ENCODE data around the gene NLGN1. TPM values are rescaled to one million over a fixed set of nuclear protein-coding genes. Genes with fewer than 3 reads are reported as not detected.

NLGN1 gene
- total RNA-seq, 1 donor, result 6.1 TPM

DNA sequence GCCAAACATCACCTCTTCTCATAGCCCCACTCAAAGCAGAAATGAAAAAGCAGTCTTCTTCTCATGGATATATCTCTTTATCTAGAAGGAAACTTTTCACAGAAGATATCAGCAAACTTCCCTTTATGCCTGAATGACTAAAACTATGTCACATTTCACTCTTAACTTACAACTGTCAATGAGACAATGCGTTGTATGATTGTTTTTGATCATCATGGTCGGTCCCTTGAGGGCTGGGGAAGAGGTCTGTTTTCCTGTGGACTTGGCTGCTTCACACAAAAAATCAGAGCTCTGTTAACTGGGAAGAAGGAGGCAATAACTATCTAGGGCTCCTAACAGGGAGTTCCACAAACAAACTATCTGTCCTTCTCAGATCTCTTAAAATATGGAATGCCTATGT, 5.1 kb downstream of the NLGN1 start:
- DNase-seq (ENCODE audit: low read depth), result no peak
- TF ChIP-seq, protein P1, sequence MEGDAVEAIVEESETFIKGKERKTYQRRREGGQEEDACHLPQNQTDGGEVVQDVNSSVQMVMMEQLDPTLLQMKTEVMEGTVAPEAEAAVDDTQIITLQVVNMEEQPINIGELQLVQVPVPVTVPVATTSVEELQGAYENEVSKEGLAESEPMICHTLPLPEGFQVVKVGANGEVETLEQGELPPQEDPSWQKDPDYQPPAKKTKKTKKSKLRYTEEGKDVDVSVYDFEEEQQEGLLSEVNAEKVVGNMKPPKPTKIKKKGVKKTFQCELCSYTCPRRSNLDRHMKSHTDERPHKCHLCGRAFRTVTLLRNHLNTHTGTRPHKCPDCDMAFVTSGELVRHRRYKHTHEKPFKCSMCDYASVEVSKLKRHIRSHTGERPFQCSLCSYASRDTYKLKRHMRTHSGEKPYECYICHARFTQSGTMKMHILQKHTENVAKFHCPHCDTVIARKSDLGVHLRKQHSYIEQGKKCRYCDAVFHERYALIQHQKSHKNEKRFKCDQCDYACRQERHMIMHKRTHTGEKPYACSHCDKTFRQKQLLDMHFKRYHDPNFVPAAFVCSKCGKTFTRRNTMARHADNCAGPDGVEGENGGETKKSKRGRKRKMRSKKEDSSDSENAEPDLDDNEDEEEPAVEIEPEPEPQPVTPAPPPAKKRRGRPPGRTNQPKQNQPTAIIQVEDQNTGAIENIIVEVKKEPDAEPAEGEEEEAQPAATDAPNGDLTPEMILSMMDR (IDR thresholded peaks at IDR 0.05; ENCODE audit: insufficient read depth, low read length), result no peak

DNA sequence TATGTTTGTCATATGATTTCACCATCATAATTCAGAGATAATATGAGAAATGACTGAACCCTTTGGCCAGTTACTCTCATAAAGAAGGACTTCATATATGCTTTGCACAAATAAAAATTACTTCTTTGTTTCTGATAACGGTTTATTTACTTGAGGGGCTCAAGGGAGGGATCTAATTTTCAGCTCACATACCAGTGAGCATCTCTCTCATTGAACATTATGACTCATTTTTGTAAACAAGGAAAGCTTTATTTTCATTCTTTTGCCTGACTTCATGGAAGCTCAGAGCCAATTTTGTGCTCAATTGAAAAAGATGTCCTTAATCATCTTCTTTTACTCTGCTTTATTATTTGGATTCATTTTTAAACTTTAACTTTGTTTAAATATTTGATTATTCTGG, 5.8 kb downstream of the NLGN1 start:
- H3K4me3 ChIP-seq (ENCODE audit: low read depth, low read length), result no peak overlapping the region
- TF ChIP-seq, protein P1 (IDR thresholded peaks at IDR 0.05; ENCODE audit: insufficient read depth, low read length), result no peak
- no peak for DNase-seq (ENCODE audit: low read depth)

More for the DNA sequence above, 5.1 kb downstream of the NLGN1 start:
- no peak overlapping the region for H3K4me3 ChIP-seq (ENCODE audit: low read depth, low read length)

DNA sequence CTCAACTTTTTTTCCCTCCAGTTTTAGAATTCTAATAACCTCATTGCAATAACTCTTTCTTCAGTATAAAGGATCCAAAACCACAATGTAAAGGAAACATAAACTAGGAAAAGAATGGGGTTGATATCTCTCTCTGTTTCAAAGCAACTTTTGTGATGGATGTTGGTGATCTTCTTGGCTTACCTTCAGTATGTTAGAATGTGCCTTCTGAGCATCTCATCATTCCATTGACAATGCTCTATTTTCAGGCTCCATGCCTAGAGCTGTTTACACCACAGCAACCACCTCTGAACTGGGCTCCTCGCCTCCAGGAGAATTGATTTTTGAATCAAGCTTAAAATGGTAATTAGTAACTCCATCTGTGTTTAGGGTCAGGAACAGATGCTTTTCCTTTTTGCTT, 6.6 kb downstream of the NLGN1 start:
- TF ChIP-seq, protein P1 (IDR thresholded peaks at IDR 0.05; ENCODE audit: insufficient read depth, low read length), result no peak
- DNase-seq (ENCODE audit: low read depth), result no peak
- H3K4me3 ChIP-seq (ENCODE audit: low read depth, low read length), result no peak overlapping the region

DNA sequence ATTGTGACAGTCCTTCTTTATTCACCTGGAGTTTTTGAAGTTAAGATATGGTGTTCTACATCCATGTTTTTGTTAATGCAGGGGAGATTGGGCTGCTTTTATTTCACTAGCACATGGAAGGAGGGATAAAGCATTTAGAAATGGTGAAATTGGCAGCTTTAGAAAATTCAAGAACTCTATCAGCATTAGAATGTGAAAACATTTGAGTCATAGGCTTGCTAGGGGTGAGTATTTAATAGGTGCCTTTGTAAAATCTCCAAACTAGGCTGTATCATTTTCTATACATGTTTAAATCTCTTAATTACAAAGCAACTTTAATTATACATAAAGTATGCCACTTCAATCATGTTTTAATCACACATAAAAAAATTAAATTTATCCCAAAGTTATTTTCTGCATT, 12.9 kb downstream of the NLGN1 start:
- TF ChIP-seq, protein P1 (IDR thresholded peaks at IDR 0.05; ENCODE audit: insufficient read depth, low read length), result no peak
- no peak overlapping the region for H3K4me3 ChIP-seq (ENCODE audit: low read depth, low read length)
- no peak for DNase-seq (ENCODE audit: low read depth)

DNA sequence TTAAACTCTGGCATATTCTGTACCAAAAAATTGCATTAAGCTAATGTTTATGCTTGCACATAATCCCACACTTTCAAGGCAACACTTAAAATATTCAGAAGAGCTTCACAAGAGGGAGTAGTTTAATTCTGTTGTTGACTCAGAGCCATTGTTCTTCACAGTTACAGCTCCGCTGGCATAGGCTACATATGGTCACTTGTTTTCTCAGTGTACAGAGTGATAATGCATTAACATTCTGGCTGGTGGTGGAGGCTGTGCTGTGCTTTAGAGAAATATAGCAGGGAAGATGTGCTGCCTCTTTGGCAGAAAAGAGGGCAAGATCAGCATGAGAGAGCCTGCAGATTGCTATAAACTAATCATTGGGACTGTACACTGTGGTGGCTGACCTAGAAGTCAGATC, 13.3 kb downstream of the NLGN1 start:
- TF ChIP-seq, protein P1 (IDR thresholded peaks at IDR 0.05; ENCODE audit: insufficient read depth, low read length), result no peak
- no peak overlapping the region for H3K4me3 ChIP-seq (ENCODE audit: low read depth, low read length)
- peak; percentile 2 for DNase-seq (ENCODE audit: low read depth)

DNA sequence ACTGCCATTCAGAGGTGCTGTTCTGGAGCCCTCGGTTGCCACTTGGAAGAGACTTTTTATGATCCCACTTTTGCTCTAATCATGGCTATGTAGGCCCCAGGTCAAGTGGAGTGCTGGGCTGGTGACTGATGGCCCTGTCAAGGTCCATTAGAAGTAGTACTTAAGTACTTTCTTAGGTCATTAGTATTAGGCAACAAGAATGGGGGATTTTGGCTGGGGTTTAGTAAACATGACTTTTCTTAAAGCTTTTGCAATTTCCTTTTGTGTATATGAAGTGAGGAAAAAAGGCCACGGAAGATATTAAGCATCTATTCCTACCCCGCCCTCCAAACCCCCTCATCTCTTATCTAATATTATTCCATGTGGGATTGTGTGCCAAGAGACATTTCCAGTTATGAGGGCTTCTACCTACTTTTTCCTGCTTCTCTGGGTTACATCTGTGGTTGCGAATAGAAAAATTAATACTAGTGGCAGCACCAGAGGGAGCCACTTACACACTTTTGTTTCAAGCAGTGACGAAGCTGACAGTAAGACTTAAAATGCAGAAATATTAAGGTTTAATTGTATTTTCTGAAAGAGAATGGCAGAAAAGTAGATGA, 13.9 kb downstream of the NLGN1 start:
- peak; percentile 53 for DNase-seq (ENCODE audit: low read depth)
- H3K4me3 ChIP-seq (ENCODE audit: low read depth, low read length), result no peak overlapping the region
- TF ChIP-seq, protein P1 (IDR thresholded peaks at IDR 0.05; ENCODE audit: insufficient read depth, low read length), result peak; percentile 41

DNA sequence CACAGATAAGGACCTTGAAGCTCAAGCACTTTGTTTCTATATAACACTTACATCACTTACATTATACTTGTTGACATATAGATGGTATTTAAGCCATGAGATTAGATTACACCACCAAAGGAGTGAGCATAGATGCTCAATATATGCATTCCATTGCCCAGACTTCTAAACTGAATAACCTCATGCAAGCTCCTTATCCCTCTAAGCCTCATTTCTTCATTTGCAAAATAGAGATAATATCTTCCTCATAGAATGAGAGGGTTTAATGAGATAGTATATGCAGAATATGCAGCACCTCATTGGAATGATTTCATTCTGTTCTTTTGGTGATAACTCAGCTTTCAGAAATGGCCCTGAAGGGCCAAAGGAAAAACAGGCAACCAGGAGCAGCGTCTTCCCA, 18.5 kb downstream of the NLGN1 start:
- DNase-seq (ENCODE audit: low read depth), result no peak

More for the DNA sequence above, 18.5 kb downstream of the NLGN1 start:
- TF ChIP-seq, protein P1 (IDR thresholded peaks at IDR 0.05; ENCODE audit: insufficient read depth, low read length), result no peak
- no peak overlapping the region for H3K4me3 ChIP-seq (ENCODE audit: low read depth, low read length)
